ES-I3 (cell line): ENCODE data around the gene MEGF11.

ENCODE experiments used
- H3K36me3 ChIP-seq: 2 replicates; pipeline ENCODE4 v1.6.1; 2013; ENCODE audit warnings: mild to moderate bottlenecking, low read length, control low read depth, moderate library complexity; ENCODE audit not compliant: insufficient read depth
- H3K4me1 ChIP-seq: 2 replicates; pipeline ENCODE4 v1.6.1; 2013; ENCODE audit warnings: mild to moderate bottlenecking, control low read depth, low read length; ENCODE audit not compliant: insufficient read depth
- H3K9ac ChIP-seq: 2 replicates; pipeline ENCODE4 v1.6.1; 2013; ENCODE audit warnings: low read depth, mild to moderate bottlenecking, low read length, moderate library complexity
- H3K9me3 ChIP-seq: 2 replicates; pipeline ENCODE4 v1.6.1; 2013; ENCODE audit warnings: mild to moderate bottlenecking, low read length, moderate library complexity; ENCODE audit not compliant: control insufficient read depth, insufficient read depth

Gene MEGF11

DNA sequence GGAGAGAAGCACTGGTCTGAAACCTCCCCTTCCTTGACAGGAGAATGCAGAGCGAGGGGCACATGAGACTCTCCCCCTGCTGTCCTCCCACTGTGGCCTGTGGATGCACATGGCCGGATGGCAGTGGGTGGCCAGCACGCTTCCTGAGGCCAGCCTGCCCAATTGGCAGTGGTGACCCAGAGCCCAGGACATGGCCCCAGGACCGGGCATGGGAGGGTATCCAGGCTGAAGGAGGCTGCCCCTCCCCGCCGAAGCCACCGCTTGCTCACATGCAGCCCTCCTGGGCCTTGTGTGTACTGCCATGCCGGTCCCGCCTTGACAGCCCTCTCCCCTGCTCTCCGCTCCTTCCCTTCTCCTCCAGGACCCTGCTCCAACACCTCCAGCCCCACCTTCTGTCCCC is 100.9 kb downstream of the MEGF11 start:
- no peaks in the 10 kb centered on the region for H3K4me1 ChIP-seq
- H3K9ac ChIP-seq, result no peak overlapping the region
- no peaks in the 10 kb centered on the region for H3K36me3 ChIP-seq
- no peaks in the 10 kb centered on the region for H3K9me3 ChIP-seq

- Histone ChIP-seq H3K36me3 (no peaks in the 10 kb centered on the region), H3K4me1 (no peaks in the 10 kb centered on the region), H3K9ac (no peak overlapping the region), H3K9me3 (no peaks in the 10 kb centered on the region)
These were observed 101.7 kb downstream of the MEGF11 start for GRCh38 chr15:66151809-66152208.

GRCh38 chr15:66149871-66150270 is 103.7 kb downstream of the MEGF11 start:
- Histone ChIP-seq H3K9me3 (no peaks in the 10 kb centered on the region), H3K4me1 (no peaks in the 10 kb centered on the region), H3K36me3 (no peaks in the 10 kb centered on the region), H3K9ac (no peak overlapping the region)

DNA sequence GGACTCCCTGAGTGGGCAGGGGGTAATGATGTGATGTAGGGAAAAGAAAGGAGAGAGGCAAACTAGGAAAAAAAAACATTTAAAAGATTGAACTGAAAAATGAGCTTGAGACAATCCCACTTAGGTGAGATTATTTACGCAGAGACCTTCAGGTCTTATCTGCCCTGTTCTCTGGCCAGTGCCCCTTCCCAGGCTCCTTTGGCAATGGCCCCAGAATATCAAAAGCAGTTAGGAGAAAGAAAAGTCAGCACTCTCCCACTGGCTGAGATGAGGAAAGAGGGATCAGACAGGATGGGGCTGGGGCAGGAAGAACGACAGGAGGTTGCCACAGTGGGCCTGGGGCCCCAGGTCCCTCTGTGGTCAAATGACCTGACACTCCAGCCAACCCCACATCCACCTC is 105.4 kb downstream of the MEGF11 start:
- Histone ChIP-seq H3K36me3 (no peaks in the 10 kb centered on the region), H3K9ac (no peak overlapping the region), H3K9me3 (no peaks in the 10 kb centered on the region), H3K4me1 (no peaks in the 10 kb centered on the region)

DNA sequence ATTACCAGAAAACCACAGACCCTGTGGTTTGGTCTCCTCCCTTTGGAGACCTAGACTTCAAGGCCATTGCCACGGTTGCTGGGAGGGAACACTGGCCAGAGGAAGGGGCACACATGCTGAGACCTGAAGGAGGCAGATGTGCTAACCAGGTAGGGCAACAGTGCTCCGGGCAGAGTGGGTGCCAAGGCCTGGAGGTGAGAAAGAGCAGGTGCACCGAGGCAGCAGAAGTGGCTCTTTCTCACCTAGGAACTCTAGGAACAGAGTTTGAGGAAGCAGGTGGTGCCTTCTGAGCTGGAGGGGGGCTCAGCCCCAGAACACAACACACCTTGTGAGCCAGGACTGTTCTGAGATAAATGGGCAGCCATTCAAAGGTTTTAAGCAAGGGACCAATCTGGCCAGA is 106.1 kb downstream of the MEGF11 start:
- H3K4me1 ChIP-seq, result no peaks in the 10 kb centered on the region
- H3K36me3 ChIP-seq, result no peaks in the 10 kb centered on the region
- H3K9ac ChIP-seq, result no peak overlapping the region
- H3K9me3 ChIP-seq, result no peaks in the 10 kb centered on the region

DNA sequence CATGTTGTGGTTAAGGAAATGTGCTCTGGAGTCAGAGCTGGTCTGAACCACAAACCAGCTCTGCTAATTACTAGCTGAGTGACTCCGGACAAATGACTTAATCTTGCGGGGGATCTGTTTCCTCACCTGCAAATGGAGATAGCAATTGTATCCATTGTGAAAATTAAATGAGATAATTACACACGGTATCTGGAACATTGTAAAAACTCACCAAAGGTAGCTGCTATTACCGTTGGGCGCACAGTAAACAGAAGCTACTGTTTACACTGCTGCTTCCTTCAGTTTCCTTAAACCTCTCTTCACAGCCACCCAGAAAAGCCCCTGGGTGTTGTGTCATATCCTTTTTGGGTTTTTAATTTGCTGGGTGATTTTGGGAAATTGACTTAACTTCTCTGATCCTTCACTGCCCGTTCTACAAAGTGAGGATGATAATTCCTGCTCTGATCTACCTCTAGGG is 107.8 kb downstream of the MEGF11 start:
- Histone ChIP-seq H3K36me3 (no peaks in the 10 kb centered on the region), H3K4me1 (no peaks in the 10 kb centered on the region), H3K9ac (no peak overlapping the region), H3K9me3 (no peaks in the 10 kb centered on the region)

DNA sequence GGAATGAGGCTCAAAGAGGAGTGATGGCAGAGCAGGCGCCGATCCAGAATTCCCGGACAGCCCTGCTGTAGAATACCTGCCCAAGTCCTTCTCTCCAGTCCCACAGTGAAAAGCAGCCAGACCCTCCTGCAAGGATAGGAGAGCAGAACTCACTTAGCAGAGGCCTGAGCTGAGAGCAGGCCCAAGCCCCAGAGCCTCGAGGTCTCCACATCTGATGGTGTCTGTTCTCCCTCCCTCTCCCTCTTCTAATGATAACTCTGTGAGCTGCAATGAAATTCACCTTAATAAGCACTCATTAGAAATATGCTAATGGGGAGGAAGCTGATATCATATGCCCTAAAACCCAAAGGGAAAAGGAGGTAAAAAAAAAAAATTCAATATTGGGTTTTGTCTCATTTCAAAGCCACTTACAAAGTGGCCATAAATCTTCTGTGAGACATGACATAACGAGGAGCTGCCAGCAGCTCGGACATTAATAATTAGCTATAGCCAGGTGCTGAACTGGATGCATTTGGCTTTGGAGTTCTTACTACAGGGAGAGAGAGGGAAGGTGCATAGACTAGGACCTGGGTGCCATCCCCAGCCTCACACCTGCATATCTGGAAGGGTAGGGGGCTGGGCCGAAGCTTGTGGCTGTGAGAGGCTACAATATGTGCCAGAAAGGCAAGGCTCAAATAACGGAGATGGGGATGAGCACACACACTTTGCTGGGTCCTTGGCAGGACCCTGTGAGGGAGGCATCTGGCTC is 108.4 kb downstream of the MEGF11 start:
- no peaks in the 10 kb centered on the region for H3K36me3 ChIP-seq
- no peak overlapping the region for H3K9ac ChIP-seq
- no peaks in the 10 kb centered on the region for H3K9me3 ChIP-seq
- H3K4me1 ChIP-seq, result no peaks in the 10 kb centered on the region

DNA sequence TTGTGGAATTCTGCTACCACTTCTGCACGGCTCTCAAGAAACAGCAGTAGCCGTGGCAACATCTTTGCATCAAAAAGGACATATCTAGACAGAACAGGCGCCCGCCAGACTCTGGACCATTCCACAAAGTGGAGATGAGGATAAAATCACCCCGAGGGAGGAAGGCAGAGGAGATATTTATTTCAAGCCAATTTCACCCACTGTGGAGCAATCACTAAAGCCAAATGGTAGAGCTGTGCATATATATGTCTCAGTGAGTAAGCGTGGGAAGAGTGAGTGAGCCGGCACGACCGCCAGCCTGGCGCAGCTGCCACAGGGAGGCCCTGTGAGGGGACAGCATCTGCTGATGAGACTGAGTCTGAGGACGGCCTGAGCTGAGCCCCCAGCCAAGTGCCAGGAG is 111.3 kb downstream of the MEGF11 start:
- Histone ChIP-seq H3K9me3 (no peaks in the 10 kb centered on the region), H3K9ac (no peak overlapping the region), H3K4me1 (no peaks in the 10 kb centered on the region), H3K36me3 (no peaks in the 10 kb centered on the region)

DNA sequence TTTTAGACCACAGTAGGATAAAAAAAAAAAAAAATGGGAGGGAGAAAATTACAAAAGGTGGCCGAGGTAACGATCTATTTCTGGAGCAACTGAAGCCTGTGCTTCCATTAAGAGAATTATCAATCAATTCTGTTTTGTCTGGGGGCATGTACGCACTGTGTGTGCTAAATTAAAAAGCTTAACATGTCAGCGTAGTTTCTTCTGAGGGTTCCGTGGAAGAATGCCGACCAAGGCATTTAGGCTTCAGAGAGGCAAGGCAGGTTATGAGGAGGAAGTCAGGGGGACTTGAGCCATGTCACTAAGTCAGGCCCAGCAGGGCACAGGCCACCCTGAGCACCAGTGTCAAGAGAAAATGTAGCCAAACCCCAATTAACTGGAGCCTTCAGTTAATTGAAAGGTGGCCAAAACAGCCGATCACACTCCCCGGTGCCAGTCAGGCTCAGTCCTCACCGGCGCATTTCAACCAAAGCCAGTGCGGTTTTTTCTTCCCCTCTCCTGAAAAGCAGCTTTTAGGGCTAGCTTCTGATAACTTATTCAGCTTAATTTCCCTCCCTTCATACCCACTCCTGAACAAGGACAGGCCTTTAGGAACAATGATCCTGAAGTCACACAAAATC is 113.9 kb downstream of the MEGF11 start:
- no peaks in the 10 kb centered on the region for H3K36me3 ChIP-seq
- H3K9me3 ChIP-seq, result no peaks in the 10 kb centered on the region
- peaks cover 3% of the 10 kb centered on the region; the same call in 1 of the 2 replicates for H3K4me1 ChIP-seq
- H3K9ac ChIP-seq, result no peak overlapping the region

DNA sequence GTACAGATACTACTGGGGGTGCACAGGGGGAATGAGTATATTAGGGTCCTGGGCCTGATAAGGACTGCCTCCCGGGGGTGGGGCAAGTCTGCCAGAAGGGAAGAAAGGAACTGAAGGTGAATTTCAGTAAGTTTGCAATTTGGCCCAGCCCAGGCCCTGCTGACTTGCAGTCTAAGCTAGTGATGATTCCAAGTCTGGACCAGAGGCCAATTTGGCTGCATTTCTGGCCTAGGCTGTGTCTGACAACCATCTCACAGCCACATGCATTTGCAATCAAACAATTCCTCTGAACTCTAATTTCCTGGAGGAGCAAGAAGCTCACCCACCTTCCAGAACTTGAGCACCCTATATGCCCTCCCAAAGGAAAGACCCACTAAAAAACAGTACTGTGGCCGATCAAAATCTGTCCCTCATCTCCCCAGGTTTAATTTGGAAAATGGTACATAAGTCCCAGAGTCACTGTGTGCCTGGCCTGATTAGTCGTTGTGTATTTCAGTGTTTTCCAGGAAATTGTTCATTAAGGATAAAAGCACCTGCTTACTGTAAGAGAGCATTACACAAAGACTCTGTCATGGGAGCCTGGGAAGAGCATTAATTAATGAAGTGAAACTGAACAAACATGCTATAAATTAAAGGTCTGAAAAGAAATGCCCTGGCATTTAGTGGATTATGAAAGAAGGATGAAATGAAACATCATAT is 114.5 kb downstream of the MEGF11 start:
- no peaks in the 10 kb centered on the region for H3K9me3 ChIP-seq
- no peaks in the 10 kb centered on the region for H3K36me3 ChIP-seq
- no peak overlapping the region for H3K9ac ChIP-seq
- H3K4me1 ChIP-seq, result peaks cover 3% of the 10 kb centered on the region; the same call in 1 of the 2 replicates

- no peaks in the 10 kb centered on the region for H3K36me3 ChIP-seq
- no peak overlapping the region for H3K9ac ChIP-seq
- H3K4me1 ChIP-seq, result peaks cover 3% of the 10 kb centered on the region; the same call in 1 of the 2 replicates
- no peaks in the 10 kb centered on the region for H3K9me3 ChIP-seq
These were observed 115.3 kb downstream of the MEGF11 start for GRCh38 chr15:66138096-66138783.

- no peaks in the 10 kb centered on the region for H3K9me3 ChIP-seq
- H3K36me3 ChIP-seq, result no peaks in the 10 kb centered on the region
- H3K4me1 ChIP-seq, result peaks cover 3% of the 10 kb centered on the region; the same call in 1 of the 2 replicates
- no peak overlapping the region for H3K9ac ChIP-seq
These were observed 116.6 kb downstream of the MEGF11 start for GRCh38 chr15:66136948-66137347.

GRCh38 chr15:66135664-66136063 is 117.9 kb downstream of the MEGF11 start:
- Histone ChIP-seq H3K4me1 (peaks cover 3% of the 10 kb centered on the region; the same call in 1 of the 2 replicates), H3K36me3 (no peaks in the 10 kb centered on the region), H3K9me3 (no peaks in the 10 kb centered on the region), H3K9ac (no peak overlapping the region)

- H3K36me3 ChIP-seq, result no peaks in the 10 kb centered on the region
- H3K9me3 ChIP-seq, result no peaks in the 10 kb centered on the region
- H3K9ac ChIP-seq, result no peak overlapping the region
- H3K4me1 ChIP-seq, result peaks cover 3% of the 10 kb centered on the region; the same call in 1 of the 2 replicates
These were observed 119.3 kb downstream of the MEGF11 start for GRCh38 chr15:66134284-66134683.
